SK-N-SH (cell line): ENCODE results near the gene ZCWPW2. TPM values are rescaled to one million over a fixed set of nuclear protein-coding genes. Genes with fewer than 3 reads are reported as not detected.

Experiments
- CTCF ChIA-PET: fragments of 300-600, 350-600 bp; formaldehyde crosslinking; extraction: SDS; loops from one replicate; lab custom pipeline; 2021; lab: Yijun Ruan, JAX
- POLR2A ChIA-PET: fragments of 350-600 bp; sonication (Branson Sonifier 250); formaldehyde crosslinking; extraction: SDS; loops from one replicate; lab custom pipeline; 2020; ENCODE audit warnings: antibody characterized with exemption, inconsistent platforms; lab: Yijun Ruan, JAX
- DNase-seq: peaks from one replicate; pipeline ENCODE4 v3.0.0; 2012
- H2AFZ ChIP-seq: fragments of 200-600 bp; sonication (generic); 2 replicates; pipeline ENCODE4 v1.8.1; 2016; ENCODE audit warnings: antibody characterized with exemption, mild to moderate bottlenecking, low read depth
- H3F3A ChIP-seq: fragments of 200-600 bp; sonication (generic); replicated peaks from 2 replicates; pipeline ENCODE3; 2016; ENCODE audit warnings: antibody characterized with exemption, mild to moderate bottlenecking; ENCODE audit not compliant: insufficient read depth
- H3K27ac ChIP-seq, 2 experiments: fragments of 200-500 bp in 1 of 2; fragments of 200-600 bp in 1 of 2; sonication (Bioruptor generic) in 1 of 2; sonication (generic), shearing (Covaris generic) in 1 of 2; 2 replicates each; pipeline versions ENCODE4 v1.5.1 to v1.6.1; 2014 to 2016; ENCODE audit warnings: low read depth in 2 of 2, inconsistent platforms in 1 of 2, low read length in 1 of 2, mild to moderate bottlenecking in 1 of 2, mixed read lengths in 1 of 2
- H3K27me3 ChIP-seq: fragments of 200-600 bp; sonication (generic), shearing (Covaris generic); 2 replicates; pipeline ENCODE4 v1.6.1; 2016; ENCODE audit warnings: mixed run types; ENCODE audit not compliant: insufficient read depth
- H3K36me3 ChIP-seq, 2 experiments: fragments of 200-500 bp in 1 of 2; fragments of 200-600 bp in 1 of 2; sonication (Bioruptor generic) in 1 of 2; sonication (generic) in 1 of 2; replicated peaks in 1 of 2; 2 replicates each; pipeline versions ENCODE3 to v1.5.1; 2014 to 2016; ENCODE audit warnings: low read length in 1 of 2, mild to moderate bottlenecking in 1 of 2; ENCODE audit not compliant: insufficient read depth in 2 of 2, control insufficient read depth in 1 of 2
- H3K4me1 ChIP-seq, 2 experiments: fragments of 200-500 bp in 1 of 2; fragments of 200-600 bp in 1 of 2; sonication (Bioruptor generic) in 1 of 2; sonication (generic), shearing (Covaris generic) in 1 of 2; 2 replicates each; pipeline versions ENCODE4 v1.5.1 to v1.6.1; 2014 to 2016; ENCODE audit warnings: low read depth in 1 of 2, low read length in 1 of 2, mixed run types in 1 of 2; ENCODE audit not compliant: insufficient read depth in 2 of 2, control insufficient read depth in 1 of 2
- H3K4me2 ChIP-seq: fragments of 200-600 bp; sonication (generic), shearing (Covaris generic); 2 replicates; pipeline ENCODE4 v1.6.1; 2017; ENCODE audit warnings: mixed run types
- H3K4me3 ChIP-seq, 2 experiments: fragments of 200-500 bp in 1 of 2; fragments of 200-600 bp in 1 of 2; sonication (Bioruptor generic) in 1 of 2; sonication (generic), shearing (Covaris generic) in 1 of 2; 2 replicates each; pipeline versions ENCODE4 v1.5.1 to v1.8.1; 2014 to 2016; ENCODE audit warnings: low read depth in 2 of 2, inconsistent platforms in 1 of 2, low read length in 1 of 2, mild to moderate bottlenecking in 1 of 2, mixed read lengths in 1 of 2, moderate library complexity in 1 of 2
- H3K79me2 ChIP-seq: fragments of 200-600 bp; sonication (generic); 2 replicates; pipeline ENCODE4 v1.8.1; 2017; ENCODE audit warnings: mild to moderate bottlenecking; ENCODE audit not compliant: insufficient read depth
- H3K9ac ChIP-seq: fragments of 200-600 bp; sonication (generic); 2 replicates; pipeline ENCODE4 v1.6.1; 2017; ENCODE audit warnings: mixed run types
- H3K9me2 ChIP-seq: fragments of 200-600 bp; sonication (generic); 2 replicates; pipeline ENCODE4 v1.6.1; 2017; ENCODE audit warnings: mixed run types
- H3K9me3 ChIP-seq: fragments of 200-600 bp; sonication (generic); 2 replicates; pipeline ENCODE4 v1.6.1; 2017; ENCODE audit warnings: mixed run types, mild to moderate bottlenecking, moderate library complexity
- H4K20me1 ChIP-seq: fragments of 200-600 bp; sonication (generic); 2 replicates; pipeline ENCODE4 v1.6.1; 2017; ENCODE audit warnings: mild to moderate bottlenecking, mixed run types; ENCODE audit not compliant: insufficient read depth
- ELF1 ChIP-seq: IDR thresholded peaks from 2 replicates; pipeline ENCODE4 v1.4.0; 2012
- EP300 ChIP-seq, 2 experiments: IDR thresholded peaks; 2 replicates each; pipeline versions ENCODE4 v1.4.0 to v1.6.1; 2012; ENCODE audit warnings: borderline replicate concordance in 1 of 2, low read depth in 1 of 2, low read length in 1 of 2
- FOXM1 ChIP-seq: IDR thresholded peaks from 2 replicates; pipeline ENCODE4 v1.4.0; 2012; ENCODE audit warnings: low read depth, mild to moderate bottlenecking
- IRF3 ChIP-seq: fragments of 150-350 bp; IDR thresholded peaks from 2 replicates; pipeline ENCODE4 v1.6.1; 2016; ENCODE audit warnings: mild to moderate bottlenecking, low read depth, low read length
- MAX ChIP-seq: IDR thresholded peaks from 2 replicates; pipeline ENCODE4 v1.4.0; 2012; ENCODE audit warnings: low read depth
- RAD21 ChIP-seq: IDR thresholded peaks from 2 replicates; pipeline ENCODE4 v1.6.1; 2012; ENCODE audit warnings: mild to moderate bottlenecking, low read length
- REST ChIP-seq: IDR thresholded peaks from 2 replicates; pipeline ENCODE4 v1.6.1; 2012; ENCODE audit warnings: mild to moderate bottlenecking, low read depth, low read length, moderate library complexity
- RFX5 ChIP-seq: IDR thresholded peaks from 2 replicates; pipeline ENCODE4 v1.6.1; 2012; ENCODE audit warnings: mild to moderate bottlenecking, improper control_type of control experiment, low read length
- SIN3A ChIP-seq: IDR thresholded peaks from 2 replicates; pipeline ENCODE4 v1.6.1; 2012; ENCODE audit warnings: low read depth, mild to moderate bottlenecking, low read length, moderate library complexity, borderline replicate concordance
- SMC3 ChIP-seq: IDR thresholded peaks from 2 replicates; pipeline ENCODE4 v1.6.1; 2012; ENCODE audit warnings: low read depth, low read length, improper control_type of control experiment
- TAF1 ChIP-seq: IDR thresholded peaks from 2 replicates; pipeline ENCODE4 v1.6.1; 2012; ENCODE audit warnings: low read depth, mild to moderate bottlenecking, low read length, moderate library complexity, borderline replicate concordance
- TEAD4 ChIP-seq: IDR thresholded peaks from 2 replicates; pipeline ENCODE4 v1.4.0; 2012; ENCODE audit warnings: mild to moderate bottlenecking, borderline replicate concordance; ENCODE audit not compliant: insufficient read depth
- USF1 ChIP-seq: IDR thresholded peaks from 2 replicates; pipeline ENCODE4 v1.4.0; 2012; ENCODE audit warnings: low read depth, borderline replicate concordance
- WGBS: methylation state at CpG from one replicate; pipeline ENCODE4 v1.1.6; 2017; ENCODE audit warnings: low lambda C conversion rate; 5-methylcytosine and 5-hydroxymethylcytosine counted together
- polyA plus RNA-seq, 3 experiments: library from polyadenylated mRNA; depleted of rRNA; stranded (reverse); fragments of >200 nt; gene quantifications; 2 replicates each; pipeline ENCODE4 v1.2.3, GENCODE V29; 2012

The ZCWPW2 gene
- polyA plus RNA-seq, 1 of the 3 experiments (the other 2 are of a cell fraction) = 0.13 TPM

- TF ChIP-seq SMC3 (no peak), SIN3A (no peak), TAF1 (no peak), RAD21 (no peak), EP300 (IDR thresholded peaks at IDR 0.05; ENCODE audit: borderline replicate concordance in 1 of 2, low read depth in 1 of 2, low read length in 1 of 2) (no peak), FOXM1 (no peak), MAX (no peak)
- TF ChIP-seq, all 33 proteins: peak for 0
Measured at GRCh38 chr3:28399206-28399605, 50.7 kb downstream of the ZCWPW2 start.

GRCh38 chr3:28406241-28406640 is 57.7 kb downstream of the ZCWPW2 start:
- DNase-seq = no peak
- H3K9ac ChIP-seq = no peak overlapping the region
- no peaks in the 10 kb centered on the region for H3F3A ChIP-seq
- H3K4me3 ChIP-seq = no peak overlapping the region
- TF ChIP-seq ELF1 (no peak), USF1 (no peak), TEAD4 (no peak), FOXM1 (no peak), IRF3 (no peak), SIN3A (no peak), REST (no peak), RFX5 (no peak), RAD21 (no peak)
- no peaks in the 10 kb centered on the region for H3K27me3 ChIP-seq
- no peaks in the 10 kb centered on the region for H3K79me2 ChIP-seq
- POLR2A ChIA-PET = no interaction called here
- H2AFZ ChIP-seq = no peak overlapping the region
- CTCF ChIA-PET = no interaction called here
- no peaks in the 10 kb centered on the region for H3K4me1 ChIP-seq
- WGBS = 0% methylated on average over 1 of the region's 1 CpG
- H3K27ac ChIP-seq = no peak overlapping the region
- no peaks in the 10 kb centered on the region for H3K9me2 ChIP-seq
- H4K20me1 ChIP-seq = no peaks in the 10 kb centered on the region
- H3K9me3 ChIP-seq = no peaks in the 10 kb centered on the region
- no peak overlapping the region for H3K4me2 ChIP-seq
- no peaks in the 10 kb centered on the region for H3K36me3 ChIP-seq

More at GRCh38 chr3:28399206-28399605, 50.7 kb downstream of the ZCWPW2 start:
- H3K27me3 ChIP-seq = no peaks in the 10 kb centered on the region
- 0% methylated on average over 1 of the region's 3 CpGs for WGBS
- H3K9me3 ChIP-seq = no peaks in the 10 kb centered on the region
- POLR2A ChIA-PET = no interaction called here
- H3K27ac ChIP-seq = no peak overlapping the region
- H3K4me1 ChIP-seq = no peaks in the 10 kb centered on the region
- no peaks in the 10 kb centered on the region for H3F3A ChIP-seq
- H3K4me3 ChIP-seq = no peak overlapping the region
- H2AFZ ChIP-seq = no peak overlapping the region
- no peaks in the 10 kb centered on the region for H4K20me1 ChIP-seq
- no peaks in the 10 kb centered on the region for H3K36me3 ChIP-seq
- DNase-seq = no peak
- H3K4me2 ChIP-seq = no peak overlapping the region
- H3K79me2 ChIP-seq = no peaks in the 10 kb centered on the region
- H3K9me2 ChIP-seq = no peaks in the 10 kb centered on the region
- CTCF ChIA-PET = interaction anchor here (1.4 kb wide), 1 partner anchor 12 kb away, joined by 3 read pairs; no protein-coding TSS in a partner anchor
- H3K9ac ChIP-seq = no peak overlapping the region
